SK-N-MC (cell line): ENCODE measurements around the gene ADAMTSL3.

ENCODE experiments used
- EZH2 ChIP-seq: fragments of 200-600 bp; sonication (generic); IDR thresholded peaks from one replicate; pipeline ENCODE4 v1.6.1; 2017; ENCODE audit warnings: antibody characterized with exemption
- POLR2AphosphoS5 ChIP-seq: IDR thresholded peaks from 2 replicates; pipeline ENCODE4 v1.6.1; 2012; ENCODE audit warnings: mild to moderate bottlenecking, low read depth, low read length, borderline replicate concordance

GRCh38 chr15:83671603-83672002, 17.7 kb downstream of the ADAMTSL3 start:
- no peak for TF ChIP-seq EZH2
- TF ChIP-seq POLR2AphosphoS5: no peak
